Measurements from ENCODE around the gene C1orf116.

Gene C1orf116

GRCh38 chr1:207034998-207035397 lies 2.4 kb upstream of the C1orf116 start:
- DNase-seq (ENCODE audit: low read depth) = peak; percentile 81

GRCh38 chr1:207034208-207034607 lies 1.7 kb upstream of the C1orf116 start:
- DNase-seq (ENCODE audit: low read depth) = no peak

- DNase-seq (ENCODE audit: low read depth) = no peak
Observed at GRCh38 chr1:207033302-207033701, 746 bp upstream of the C1orf116 start.

- no peak for DNase-seq (ENCODE audit: low read depth)
Observed at GRCh38 chr1:207031632-207032264, 808 bp downstream of the C1orf116 start.

- DNase-seq (ENCODE audit: low read depth) = no peak
Observed at GRCh38 chr1:207031016-207031415, 1.5 kb downstream of the C1orf116 start.

GRCh38 chr1:207030522-207031009 lies 2.0 kb downstream of the C1orf116 start:
- DNase-seq (ENCODE audit: low read depth) = no peak

- DNase-seq (ENCODE audit: low read depth) = peak; percentile 15
Observed at GRCh38 chr1:207029701-207030521, 2.6 kb downstream of the C1orf116 start.

- DNase-seq (ENCODE audit: low read depth) = no peak
Observed at GRCh38 chr1:207028884-207029650, 3.5 kb downstream of the C1orf116 start.

- no peak for DNase-seq (ENCODE audit: low read depth)
Observed at GRCh38 chr1:207027921-207028320, 4.6 kb downstream of the C1orf116 start.

GRCh38 chr1:207027206-207027777 lies 5.3 kb downstream of the C1orf116 start:
- DNase-seq (ENCODE audit: low read depth) = peak; percentile 76

- peak; percentile 79 for DNase-seq (ENCODE audit: low read depth)
Observed at GRCh38 chr1:207026104-207026534, 6.4 kb downstream of the C1orf116 start.

GRCh38 chr1:207025146-207025880 lies 7.2 kb downstream of the C1orf116 start:
- DNase-seq (ENCODE audit: low read depth) = peak; percentile 83

GRCh38 chr1:207024202-207025145 lies 8.1 kb downstream of the C1orf116 start:
- DNase-seq (ENCODE audit: low read depth) = no peak

- no peak for DNase-seq (ENCODE audit: low read depth)
Observed at GRCh38 chr1:207022996-207023679, 9.4 kb downstream of the C1orf116 start.

- DNase-seq (ENCODE audit: low read depth) = no peak
Observed at GRCh38 chr1:207021876-207022596, 10.5 kb downstream of the C1orf116 start.

GRCh38 chr1:207021139-207021861 lies 11.3 kb downstream of the C1orf116 start:
- DNase-seq (ENCODE audit: low read depth) = peak; percentile 54

GRCh38 chr1:207020709-207021107 lies 11.8 kb downstream of the C1orf116 start:
- no peak for DNase-seq (ENCODE audit: low read depth)

GRCh38 chr1:207020065-207020708 lies 12.4 kb downstream of the C1orf116 start:
- no peak for DNase-seq (ENCODE audit: low read depth)

Measured in EH (cell line).